Stomach (tissue), 9 donors: ENCODE data around the gene CNTD1. TPM values are rescaled to one million over a fixed set of nuclear protein-coding genes. Genes with fewer than 3 reads are reported as not detected.
A peak's percentile ranks its signal among the peaks of the same experiment; 100 is the strongest.
"Not testable (repeated sequence)": the region's sequence is repeated elsewhere in the genome, so short reads cannot be mapped to it uniquely, and the experiment has no call there.

Experiments used
- DNase-seq, 2 donors: peaks; one replicate each; pipeline versions ENCODE4 v3.0.0 to v3.0.0-alpha.2; 2013 to 2019
- H3K27ac ChIP-seq, 5 donors: fragments of 200-600 bp in 4 of 5; sonication (generic) in 4 of 5; one replicate each; pipeline ENCODE4 v1.5.1; 2013 to 2019; ENCODE audit warnings: mild to moderate bottlenecking in 1 of 5, moderate library complexity in 1 of 5
- H3K27me3 ChIP-seq, 3 donors: fragments of 200-600 bp; sonication (generic); one replicate each; pipeline ENCODE4 v1.5.1; 2017 to 2019; ENCODE audit warnings: mixed run types in 1 of 3
- H3K36me3 ChIP-seq, 4 donors: fragments of 200-600 bp; sonication (generic); 1 replicate in 3 of 4; 2 replicates in 1 of 4; pipeline ENCODE4 v1.5.1; 2016 to 2019
- H3K4me1 ChIP-seq, 4 donors: fragments of 200-600 bp; sonication (generic); one replicate each; pipeline ENCODE4 v1.5.1; 2016 to 2019
- H3K4me3 ChIP-seq, 4 donors: fragments of 200-600 bp; sonication (generic) in 3 of 4; one replicate each; pipeline ENCODE4 v1.5.1; 2016 to 2019; ENCODE audit warnings: mild to moderate bottlenecking in 1 of 4
- H3K9me3 ChIP-seq, 4 donors: fragments of 200-600 bp; sonication (generic); one replicate each; pipeline ENCODE4 v1.5.1; 2016 to 2019
- EP300 ChIP-seq: sonication (generic); formaldehyde crosslinking; IDR thresholded peaks from one replicate; pipeline ENCODE4 v1.6.1; 2017; ENCODE audit warnings: antibody characterized with exemption
- POLR2A ChIP-seq, 4 donors: fragments of 450-650 bp; IDR thresholded peaks; one replicate each; pipeline ENCODE4 v1.6.1; 2016; ENCODE audit warnings: antibody characterized with exemption in 4 of 4, control low read depth in 2 of 4, mild to moderate bottlenecking in 1 of 4, moderate library complexity in 1 of 4
- POLR2AphosphoS5 ChIP-seq, 3 donors: sonication (generic); formaldehyde crosslinking; IDR thresholded peaks; one replicate each; pipeline ENCODE4 v1.6.1; 2016; ENCODE audit warnings: antibody characterized with exemption in 3 of 3
- WGBS, 5 donors: extraction: QIAGEN DNeasy Blood & Tissue Kit in 3 of 5; methylation state at CpG; one replicate each; pipeline versions ENCODE4 v1.1.5 to v1.1.7; 2013 to 2018; 5-methylcytosine and 5-hydroxymethylcytosine counted together
- intact Hi-C: fragments of 100-400 bp; cut with DNase I; formaldehyde crosslinking; loops from one replicate; pipeline ENCODE4 v1.15.1; 2023; ENCODE audit warnings: low total_unique reads
- polyA plus RNA-seq, 3 donors: library from polyadenylated mRNA; stranded (reverse); fragments of 200-250 nt; gene quantifications; one replicate each; pipeline ENCODE4 v1.2.3, GENCODE V29; 2013
- total RNA-seq, 5 donors: library from RNA; depleted of rRNA; stranded (reverse); fragments of >200 nt; gene quantifications; one replicate each; pipeline versions ENCODE4 v1.1.0 to v1.2.3, GENCODE V29; 2014 to 2016
- TF ChIP-seq, protein P1 (sequence below), 7 experiments: fragments of 450-650 bp in 4 of 7; fragments of 200-600 bp in 3 of 7; sonication (generic) in 3 of 7; IDR thresholded peaks; one replicate each; pipeline ENCODE4 v1.5.1; 2016 to 2019; ENCODE audit warnings: antibody characterized with exemption in 7 of 7, control low read depth in 2 of 7, mild to moderate bottlenecking in 1 of 7
- donor health status: healthy with polysubstance abuse.
- donor health status: Bipolar disorder and iron deficiency.
- donor health status: healthy.

CNTD1 gene
- total and polyA plus RNA-seq, 8 donors = 0.29 to 2.4 (median 1.3) TPM; not detected in 2

DNA sequence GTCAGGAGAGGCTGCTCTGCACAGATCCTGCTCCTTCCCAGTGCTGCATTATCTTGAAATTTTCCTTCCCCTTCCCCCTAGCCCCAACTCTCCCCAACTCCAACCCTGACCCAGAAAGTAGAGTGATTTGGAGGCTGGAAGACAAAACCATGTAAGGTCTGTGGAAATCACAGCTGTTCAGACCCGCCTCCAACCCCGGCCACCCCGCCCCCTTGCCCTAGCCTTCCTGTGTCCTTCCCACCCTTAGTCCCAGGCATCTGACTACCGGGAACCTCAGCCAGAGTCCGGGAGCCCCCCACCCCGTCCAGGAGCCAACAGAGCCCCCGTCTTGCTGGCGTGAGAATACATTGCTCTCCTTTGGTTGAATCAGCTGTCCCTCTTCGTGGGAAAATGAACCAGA lies 52.3 kb downstream of the CNTD1 start, which contains the start of gene AOC3:
Gene AOC3, plus strand, starts transcription at position 246 of the 400 bp plus-strand sequence. Its CDS starts 145 bp downstream, at position 391.
- WGBS, 5 donors = 28 to 47% (median 39%) methylated on average over 8 to 9 of the region's 9 CpGs
- peaks cover 0 to 20% (median 1%) of the 10 kb centered on the region in 4 donors for H3K36me3 ChIP-seq
- H3K27me3 ChIP-seq = no peaks in the 10 kb centered on the region
- TF ChIP-seq, protein P1, sequence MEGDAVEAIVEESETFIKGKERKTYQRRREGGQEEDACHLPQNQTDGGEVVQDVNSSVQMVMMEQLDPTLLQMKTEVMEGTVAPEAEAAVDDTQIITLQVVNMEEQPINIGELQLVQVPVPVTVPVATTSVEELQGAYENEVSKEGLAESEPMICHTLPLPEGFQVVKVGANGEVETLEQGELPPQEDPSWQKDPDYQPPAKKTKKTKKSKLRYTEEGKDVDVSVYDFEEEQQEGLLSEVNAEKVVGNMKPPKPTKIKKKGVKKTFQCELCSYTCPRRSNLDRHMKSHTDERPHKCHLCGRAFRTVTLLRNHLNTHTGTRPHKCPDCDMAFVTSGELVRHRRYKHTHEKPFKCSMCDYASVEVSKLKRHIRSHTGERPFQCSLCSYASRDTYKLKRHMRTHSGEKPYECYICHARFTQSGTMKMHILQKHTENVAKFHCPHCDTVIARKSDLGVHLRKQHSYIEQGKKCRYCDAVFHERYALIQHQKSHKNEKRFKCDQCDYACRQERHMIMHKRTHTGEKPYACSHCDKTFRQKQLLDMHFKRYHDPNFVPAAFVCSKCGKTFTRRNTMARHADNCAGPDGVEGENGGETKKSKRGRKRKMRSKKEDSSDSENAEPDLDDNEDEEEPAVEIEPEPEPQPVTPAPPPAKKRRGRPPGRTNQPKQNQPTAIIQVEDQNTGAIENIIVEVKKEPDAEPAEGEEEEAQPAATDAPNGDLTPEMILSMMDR (IDR thresholded peaks at IDR 0.05) = no peak
- TF ChIP-seq POLR2AphosphoS5 (IDR thresholded peaks at IDR 0.05) = peak in 1 of 3 donors; percentile 8
- peak in 1 of 2 donors; percentile 69 for DNase-seq
- peak within 1 kb of the TSS in 4 of 5 donors; percentile 66 to 86 (median 80) for H3K27ac ChIP-seq
- H3K4me1 ChIP-seq = peaks cover 22 to 63% (median 40%) of the 10 kb centered on the region in 4 donors
- H3K4me3 ChIP-seq = peak within 1 kb of the TSS; percentile 25 to 49 (median 43)
- intact Hi-C loops = no loop called here
- no peaks in the 10 kb centered on the region for H3K9me3 ChIP-seq

DNA sequence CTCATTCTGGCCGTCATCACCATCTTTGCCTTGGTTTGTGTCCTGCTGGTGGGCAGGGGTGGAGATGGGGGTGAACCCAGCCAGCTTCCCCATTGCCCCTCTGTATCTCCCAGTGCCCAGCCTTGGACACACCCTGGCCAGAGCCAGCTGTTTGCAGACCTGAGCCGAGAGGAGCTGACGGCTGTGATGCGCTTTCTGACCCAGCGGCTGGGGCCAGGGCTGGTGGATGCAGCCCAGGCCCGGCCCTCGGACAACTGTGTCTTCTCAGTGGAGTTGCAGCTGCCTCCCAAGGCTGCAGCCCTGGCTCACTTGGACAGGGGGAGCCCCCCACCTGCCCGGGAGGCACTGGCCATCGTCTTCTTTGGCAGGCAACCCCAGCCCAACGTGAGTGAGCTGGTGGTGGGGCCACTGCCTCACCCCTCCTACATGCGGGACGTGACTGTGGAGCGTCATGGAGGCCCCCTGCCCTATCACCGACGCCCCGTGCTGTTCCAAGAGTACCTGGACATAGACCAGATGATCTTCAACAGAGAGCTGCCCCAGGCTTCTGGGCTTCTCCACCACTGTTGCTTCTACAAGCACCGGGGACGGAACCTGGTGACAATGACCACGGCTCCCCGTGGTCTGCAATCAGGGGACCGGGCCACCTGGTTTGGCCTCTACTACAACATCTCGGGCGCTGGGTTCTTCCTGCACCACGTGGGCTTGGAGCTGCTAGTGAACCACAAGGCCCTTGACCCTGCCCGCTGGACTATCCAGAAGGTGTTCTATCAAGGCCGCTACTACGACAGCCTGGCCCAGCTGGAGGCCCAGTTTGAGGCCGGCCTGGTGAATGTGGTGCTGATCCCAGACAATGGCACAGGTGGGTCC lies 52.9 kb downstream of the CNTD1 start:
- Histone ChIP-seq H3K4me1 (peaks cover 17 to 62% (median 38%) of the 10 kb centered on the region in 4 donors), H3K4me3 (peak overlapping the region; percentile 25 to 49 (median 43)), H3K36me3 (peaks cover 0 to 19% (median 0%) of the 10 kb centered on the region in 4 donors), H3K27ac (peak overlapping the region in 4 of 5 donors; percentile 66 to 86 (median 80))
- H3K9me3 ChIP-seq, DNase-seq, H3K27me3 ChIP-seq, intact Hi-C loops: not testable (repeated sequence)
- WGBS, 5 donors = 72 to 92% (median 86%) methylated on average over 1 to 25 of the region's 28 CpGs

DNA sequence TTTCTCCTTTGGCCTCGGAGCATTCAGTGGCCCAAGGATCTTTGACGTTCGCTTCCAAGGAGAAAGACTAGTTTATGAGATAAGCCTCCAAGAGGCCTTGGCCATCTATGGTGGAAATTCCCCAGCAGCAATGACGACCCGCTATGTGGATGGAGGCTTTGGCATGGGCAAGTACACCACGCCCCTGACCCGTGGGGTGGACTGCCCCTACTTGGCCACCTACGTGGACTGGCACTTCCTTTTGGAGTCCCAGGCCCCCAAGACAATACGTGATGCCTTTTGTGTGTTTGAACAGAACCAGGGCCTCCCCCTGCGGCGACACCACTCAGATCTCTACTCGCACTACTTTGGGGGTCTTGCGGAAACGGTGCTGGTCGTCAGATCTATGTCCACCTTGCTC lies 53.7 kb downstream of the CNTD1 start:
- no peak for TF ChIP-seq POLR2AphosphoS5 (IDR thresholded peaks at IDR 0.05)
- Histone ChIP-seq H3K4me3 (peak overlapping the region; percentile 25 to 49 (median 43)), H3K36me3 (peaks cover 0 to 24% (median 0%) of the 10 kb centered on the region in 4 donors), H3K27me3 (no peaks in the 10 kb centered on the region), H3K4me1 (peaks cover 17 to 54% (median 36%) of the 10 kb centered on the region in 4 donors), H3K9me3 (no peaks in the 10 kb centered on the region), H3K27ac (peak overlapping the region in 4 of 5 donors; percentile 66 to 86 (median 80))
- DNase-seq = no peak
- WGBS, 5 donors = 77 to 86% (median 84%) methylated on average over 12 to 15 of the region's 15 CpGs
- intact Hi-C loops = no loop called here

- peak in 1 of 2 donors; percentile 47 for DNase-seq
- H3K27ac ChIP-seq = peak overlapping the region in 4 of 5 donors; percentile 66 to 86 (median 80)
- peak overlapping the region; percentile 25 to 49 (median 43) for H3K4me3 ChIP-seq
- 40 to 66% (median 58%) methylated on average over 4 of the region's 4 CpGs for WGBS, 5 donors
- TF ChIP-seq, protein P1 (IDR thresholded peaks at IDR 0.05) = no peak
- TF ChIP-seq POLR2AphosphoS5 (IDR thresholded peaks at IDR 0.05) (peak; percentile 4 to 33 (median 12)), EP300 (no peak), POLR2A (IDR thresholded peaks at IDR 0.05) (no peak)
- intact Hi-C loops = no loop called here
- H3K9me3 ChIP-seq = no peaks in the 10 kb centered on the region
- no peaks in the 10 kb centered on the region for H3K27me3 ChIP-seq
- H3K36me3 ChIP-seq = peaks cover 0 to 28% (median 0%) of the 10 kb centered on the region in 4 donors
- H3K4me1 ChIP-seq = peaks cover 17 to 52% (median 34%) of the 10 kb centered on the region in 4 donors
Observed at GRCh38 chr17:42853004-42853403, 54.3 kb downstream of the CNTD1 start.

DNA sequence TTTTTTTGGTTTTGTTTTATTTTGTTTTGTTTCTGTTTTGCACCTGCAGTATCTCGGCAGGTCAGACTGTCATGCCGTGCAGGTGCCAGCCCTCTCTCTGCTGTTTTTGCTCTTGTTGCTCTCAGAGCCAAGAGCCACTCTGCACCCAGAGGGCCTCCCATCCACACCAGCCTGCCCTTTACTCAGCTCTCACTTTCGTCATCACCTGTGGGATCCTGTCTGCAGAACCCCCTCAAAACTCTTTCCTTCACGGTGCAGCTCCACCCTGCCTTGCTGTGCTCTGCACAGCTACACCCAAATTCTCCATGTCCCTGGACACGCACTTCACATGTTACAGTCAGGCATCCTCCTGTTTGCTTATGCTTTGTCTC lies 54.9 kb downstream of the CNTD1 start:
- no peak for DNase-seq
- 58 to 76% (median 67%) methylated on average over 5 of the region's 5 CpGs for WGBS, 5 donors
- Histone ChIP-seq H3K27me3 (no peaks in the 10 kb centered on the region), H3K27ac (peak overlapping the region in 4 of 5 donors; percentile 66 to 86 (median 80)), H3K4me3 (peak overlapping the region; percentile 25 to 49 (median 43)), H3K9me3 (no peaks in the 10 kb centered on the region), H3K4me1 (peaks cover 17 to 52% (median 32%) of the 10 kb centered on the region in 4 donors), H3K36me3 (peaks cover 0 to 33% (median 0%) of the 10 kb centered on the region in 4 donors)
- intact Hi-C loops = no loop called here
- no peak for TF ChIP-seq POLR2A (IDR thresholded peaks at IDR 0.05)
- TF ChIP-seq POLR2AphosphoS5 (IDR thresholded peaks at IDR 0.05) = no peak
- no peak for TF ChIP-seq EP300
- TF ChIP-seq, protein P1 (IDR thresholded peaks at IDR 0.05) = no peak
